ENCODE measurements around the gene GP1BA.

Gene GP1BA

GRCh38 chr17:4941319-4941610, 9.2 kb downstream of the GP1BA start:
- POLR2A ChIA-PET = interaction anchor here (2.0 kb wide), 1 partner anchor 26 kb away, joined by 13 read pairs; the partner anchor contains the start of gene SPAG7
- H3K9me3 ChIP-seq (ENCODE audit: control extremely low read depth in 1 of 5, control insufficient read depth in 4 of 5, insufficient read depth in 2 of 5, low read depth in 1 of 5, low read length in 4 of 5) = no peaks in the 10 kb centered on the region

GRCh38 chr17:4942760-4943508, 10.9 kb downstream of the GP1BA start:
- H3K27ac ChIP-seq (ENCODE audit: insufficient read depth in 1 of 2, low read depth in 1 of 2, low read length in 2 of 2, poor library complexity in 1 of 2, severe bottlenecking in 2 of 2) = peak overlapping the region; percentile 53 to 96
- no peak for DNase-seq
- 94% methylated on average over 4 of the region's 13 CpGs for WGBS (ENCODE audit: insufficient coverage)
- peaks cover 34 to 84% (median 75%) of the 10 kb centered on the region in 4 experiments for H3K4me1 ChIP-seq (ENCODE audit: control extremely low read depth in 1 of 4, control insufficient read depth in 4 of 4, insufficient read depth in 4 of 4, low read length in 3 of 4)
- ChIA-PET CTCF (interaction anchor here (0.6 to 1.6 kb wide), 5 partner anchors 13 to 42 kb away, joined by 3 to 4 read pairs (median 4); no protein-coding TSS in a partner anchor), POLR2A (no interaction called here)
- H3K27me3 ChIP-seq (replicated peaks in 2 of 5; ENCODE audit: control insufficient read depth in 4 of 5, insufficient read depth in 5 of 5, low read length in 4 of 5) = no peaks in the 10 kb centered on the region
- no peaks in the 10 kb centered on the region for H3K9me3 ChIP-seq (ENCODE audit: control extremely low read depth in 1 of 5, control insufficient read depth in 4 of 5, insufficient read depth in 2 of 5, low read depth in 1 of 5, low read length in 4 of 5)
- peak overlapping the region in 2 of 7 experiments; percentile 12 to 90 for H3K4me3 ChIP-seq (ENCODE audit: control insufficient read depth in 1 of 7, extremely low read depth in 1 of 7, insufficient read depth in 4 of 7, low read depth in 2 of 7, low read length in 6 of 7)
- peaks cover 0 to 54% (median 30%) of the 10 kb centered on the region in 4 experiments for H3K36me3 ChIP-seq (ENCODE audit: control insufficient read depth in 4 of 4, insufficient read depth in 4 of 4, low read length in 3 of 4)

More at GRCh38 chr17:4941319-4941610, 9.2 kb downstream of the GP1BA start:
- no peak for DNase-seq
- Histone ChIP-seq H3K4me3 (ENCODE audit: control insufficient read depth in 1 of 7, extremely low read depth in 1 of 7, insufficient read depth in 4 of 7, low read depth in 2 of 7, low read length in 6 of 7) (peak overlapping the region in 6 of 7 experiments; percentile 90 to 97 (median 95)), H3K27ac (ENCODE audit: insufficient read depth in 1 of 2, low read depth in 1 of 2, low read length in 2 of 2, poor library complexity in 1 of 2, severe bottlenecking in 2 of 2) (peak overlapping the region; percentile 87 to 96), H3K4me1 (ENCODE audit: control extremely low read depth in 1 of 4, control insufficient read depth in 4 of 4, insufficient read depth in 4 of 4, low read length in 3 of 4) (peaks cover 28 to 89% (median 75%) of the 10 kb centered on the region in 4 experiments), H3K27me3 (replicated peaks in 2 of 5; ENCODE audit: control insufficient read depth in 4 of 5, insufficient read depth in 5 of 5, low read length in 4 of 5) (no peaks in the 10 kb centered on the region), H3K36me3 (ENCODE audit: control insufficient read depth in 4 of 4, insufficient read depth in 4 of 4, low read length in 3 of 4) (peaks cover 0 to 61% (median 40%) of the 10 kb centered on the region in 4 experiments)
- WGBS (ENCODE audit: insufficient coverage) = 67% methylated on average over 3 of the region's 4 CpGs
- CTCF ChIA-PET = no interaction called here

GRCh38 chr17:4944163-4944553, 12.1 kb downstream of the GP1BA start:
- H3K4me3 ChIP-seq (ENCODE audit: control insufficient read depth in 1 of 7, extremely low read depth in 1 of 7, insufficient read depth in 4 of 7, low read depth in 2 of 7, low read length in 6 of 7) = peak overlapping the region in 6 of 7 experiments; percentile 13 to 98 (median 50)
- WGBS (ENCODE audit: insufficient coverage) = no CpG with 5 or more reads among the region's 3 CpGs

GRCh38 chr17:4944554-4945175, 12.6 kb downstream of the GP1BA start:
- POLR2A ChIA-PET = interaction anchor here (1.1 kb wide), 1 partner anchor 8 kb away, joined by 4 read pairs; no protein-coding TSS in a partner anchor
- Histone ChIP-seq H3K4me3 (ENCODE audit: control insufficient read depth in 1 of 7, extremely low read depth in 1 of 7, insufficient read depth in 4 of 7, low read depth in 2 of 7, low read length in 6 of 7) (peak overlapping the region in 6 of 7 experiments; percentile 13 to 98 (median 50)), H3K36me3 (ENCODE audit: control insufficient read depth in 4 of 4, insufficient read depth in 4 of 4, low read length in 3 of 4) (peaks cover 0 to 46% (median 29%) of the 10 kb centered on the region in 4 experiments), H3K9me3 (ENCODE audit: control extremely low read depth in 1 of 5, control insufficient read depth in 4 of 5, insufficient read depth in 2 of 5, low read depth in 1 of 5, low read length in 4 of 5) (no peaks in the 10 kb centered on the region), H3K27me3 (replicated peaks in 2 of 5; ENCODE audit: control insufficient read depth in 4 of 5, insufficient read depth in 5 of 5, low read length in 4 of 5) (no peaks in the 10 kb centered on the region), H3K27ac (ENCODE audit: insufficient read depth in 1 of 2, low read depth in 1 of 2, low read length in 2 of 2, poor library complexity in 1 of 2, severe bottlenecking in 2 of 2) (peak overlapping the region; percentile 48 to 87), H3K4me1 (ENCODE audit: control extremely low read depth in 1 of 4, control insufficient read depth in 4 of 4, insufficient read depth in 4 of 4, low read length in 3 of 4) (peaks cover 32 to 74% (median 71%) of the 10 kb centered on the region in 4 experiments)
- CTCF ChIA-PET = interaction anchor here (0.6 to 1.1 kb wide), 2 partner anchors 11 to 36 kb away, joined by 3 to 4 read pairs; no protein-coding TSS in a partner anchor
- WGBS (ENCODE audit: insufficient coverage) = 11% methylated on average over 4 of the region's 8 CpGs
- no peak for DNase-seq

More at GRCh38 chr17:4944163-4944553, 12.1 kb downstream of the GP1BA start:
- Histone ChIP-seq H3K4me1 (ENCODE audit: control extremely low read depth in 1 of 4, control insufficient read depth in 4 of 4, insufficient read depth in 4 of 4, low read length in 3 of 4) (peaks cover 32 to 77% (median 72%) of the 10 kb centered on the region in 4 experiments), H3K27me3 (replicated peaks in 2 of 5; ENCODE audit: control insufficient read depth in 4 of 5, insufficient read depth in 5 of 5, low read length in 4 of 5) (no peaks in the 10 kb centered on the region), H3K9me3 (ENCODE audit: control extremely low read depth in 1 of 5, control insufficient read depth in 4 of 5, insufficient read depth in 2 of 5, low read depth in 1 of 5, low read length in 4 of 5) (no peaks in the 10 kb centered on the region), H3K27ac (ENCODE audit: insufficient read depth in 1 of 2, low read depth in 1 of 2, low read length in 2 of 2, poor library complexity in 1 of 2, severe bottlenecking in 2 of 2) (peak overlapping the region; percentile 48 to 87), H3K36me3 (ENCODE audit: control insufficient read depth in 4 of 4, insufficient read depth in 4 of 4, low read length in 3 of 4) (peaks cover 0 to 46% (median 29%) of the 10 kb centered on the region in 4 experiments)
- ChIA-PET POLR2A (interaction anchor here (1.1 kb wide), 1 partner anchor 8 kb away, joined by 4 read pairs; no protein-coding TSS in a partner anchor), CTCF (interaction anchor here (1.1 to 1.2 kb wide), 2 partner anchors 11 to 12 kb away, joined by 4 read pairs; no protein-coding TSS in a partner anchor)
- DNase-seq = peak in 2 of 3 donors; percentile 69 to 73

- peak in 2 of 3 donors; percentile 71 to 74 for DNase-seq
- ChIA-PET POLR2A (interaction anchor here (1.3 kb wide), 1 partner anchor 22 kb away, joined by 4 read pairs; the partner anchor contains the start of gene SPAG7), CTCF (interaction anchor here (0.6 to 1.2 kb wide), 3 partner anchors 10 to 37 kb away, joined by 3 to 5 read pairs (median 4); no protein-coding TSS in a partner anchor)
- 10% methylated on average over 2 of the region's 7 CpGs for WGBS (ENCODE audit: insufficient coverage)
- peak overlapping the region in 5 of 7 experiments; percentile 13 to 98 (median 65) for H3K4me3 ChIP-seq (ENCODE audit: control insufficient read depth in 1 of 7, extremely low read depth in 1 of 7, insufficient read depth in 4 of 7, low read depth in 2 of 7, low read length in 6 of 7)
- H3K27me3 ChIP-seq (replicated peaks in 2 of 5; ENCODE audit: control insufficient read depth in 4 of 5, insufficient read depth in 5 of 5, low read length in 4 of 5) = no peaks in the 10 kb centered on the region
- H3K9me3 ChIP-seq (ENCODE audit: control extremely low read depth in 1 of 5, control insufficient read depth in 4 of 5, insufficient read depth in 2 of 5, low read depth in 1 of 5, low read length in 4 of 5) = no peaks in the 10 kb centered on the region
- H3K4me1 ChIP-seq (ENCODE audit: control extremely low read depth in 1 of 4, control insufficient read depth in 4 of 4, insufficient read depth in 4 of 4, low read length in 3 of 4) = peaks cover 32 to 76% (median 75%) of the 10 kb centered on the region in 4 experiments
- H3K27ac ChIP-seq (ENCODE audit: insufficient read depth in 1 of 2, low read depth in 1 of 2, low read length in 2 of 2, poor library complexity in 1 of 2, severe bottlenecking in 2 of 2) = peak overlapping the region; percentile 48 to 87
- peaks cover 0 to 46% (median 29%) of the 10 kb centered on the region in 4 experiments for H3K36me3 ChIP-seq (ENCODE audit: control insufficient read depth in 4 of 4, insufficient read depth in 4 of 4, low read length in 3 of 4)
Measured at GRCh38 chr17:4945176-4945943, 13.3 kb downstream of the GP1BA start.

GRCh38 chr17:4945944-4946280, 13.8 kb downstream of the GP1BA start:
- H3K4me3 ChIP-seq (ENCODE audit: control insufficient read depth in 1 of 7, extremely low read depth in 1 of 7, insufficient read depth in 4 of 7, low read depth in 2 of 7, low read length in 6 of 7) = peak overlapping the region in 5 of 7 experiments; percentile 72 to 98 (median 90)
- ChIA-PET CTCF (interaction anchor here (1.2 to 1.7 kb wide), 3 partner anchors 9 to 21 kb away, joined by 4 to 8 read pairs (median 5); no protein-coding TSS in a partner anchor), POLR2A (interaction anchor here (1.3 kb wide), 1 partner anchor 22 kb away, joined by 4 read pairs; the partner anchor contains the start of gene SPAG7)
- H3K36me3 ChIP-seq (ENCODE audit: control insufficient read depth in 4 of 4, insufficient read depth in 4 of 4, low read length in 3 of 4) = peaks cover 0 to 46% (median 29%) of the 10 kb centered on the region in 4 experiments
- no peaks in the 10 kb centered on the region for H3K27me3 ChIP-seq (replicated peaks in 2 of 5; ENCODE audit: control insufficient read depth in 4 of 5, insufficient read depth in 5 of 5, low read length in 4 of 5)
- no peaks in the 10 kb centered on the region for H3K9me3 ChIP-seq (ENCODE audit: control extremely low read depth in 1 of 5, control insufficient read depth in 4 of 5, insufficient read depth in 2 of 5, low read depth in 1 of 5, low read length in 4 of 5)
- H3K4me1 ChIP-seq (ENCODE audit: control extremely low read depth in 1 of 4, control insufficient read depth in 4 of 4, insufficient read depth in 4 of 4, low read length in 3 of 4) = peaks cover 34 to 80% (median 79%) of the 10 kb centered on the region in 4 experiments
- no CpG with 5 or more reads among the region's 4 CpGs for WGBS (ENCODE audit: insufficient coverage)
- no peak for DNase-seq
- peak overlapping the region; percentile 27 to 87 for H3K27ac ChIP-seq (ENCODE audit: insufficient read depth in 1 of 2, low read depth in 1 of 2, low read length in 2 of 2, poor library complexity in 1 of 2, severe bottlenecking in 2 of 2)
